SKM-1 treated with dmso at 0.1 percent for 144 hours (cell line): ENCODE data around the gene GIGYF2.

Experiments
- DNase-seq: peaks from one replicate; lab custom pipeline; 2025; ENCODE audit not compliant: unreplicated experiment; lab: John Stamatoyannopoulos, UW

GIGYF2 gene

DNA sequence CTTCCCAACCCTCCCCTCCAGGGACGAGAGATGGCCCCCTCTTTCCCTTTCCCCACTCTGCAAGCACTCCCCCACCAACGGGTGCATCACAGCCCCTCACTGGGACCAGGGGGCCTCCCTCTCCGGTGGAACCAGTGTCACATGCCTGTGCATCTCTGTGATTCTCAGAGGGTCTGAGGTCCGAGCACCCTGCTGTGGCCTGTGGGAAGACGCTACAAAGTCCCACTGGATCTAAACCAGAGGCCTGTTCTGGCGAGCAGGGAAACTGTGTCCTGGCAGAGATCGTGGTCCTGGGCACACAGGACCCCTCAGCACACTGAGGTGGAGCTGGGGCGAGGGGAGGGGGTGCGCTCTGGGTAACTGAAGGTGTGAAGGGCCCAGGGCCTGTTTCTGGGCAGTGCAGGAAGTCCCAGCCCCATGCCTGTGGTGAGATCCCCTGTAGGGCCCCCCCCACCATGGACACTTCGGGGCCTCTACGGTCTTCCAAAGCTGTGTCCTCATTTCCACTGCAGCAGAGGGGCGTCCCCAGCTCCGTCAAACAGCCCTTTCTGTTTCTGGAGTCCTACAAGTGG, 180.9 kb downstream of the GIGYF2 start:
- no peak for DNase-seq

DNA sequence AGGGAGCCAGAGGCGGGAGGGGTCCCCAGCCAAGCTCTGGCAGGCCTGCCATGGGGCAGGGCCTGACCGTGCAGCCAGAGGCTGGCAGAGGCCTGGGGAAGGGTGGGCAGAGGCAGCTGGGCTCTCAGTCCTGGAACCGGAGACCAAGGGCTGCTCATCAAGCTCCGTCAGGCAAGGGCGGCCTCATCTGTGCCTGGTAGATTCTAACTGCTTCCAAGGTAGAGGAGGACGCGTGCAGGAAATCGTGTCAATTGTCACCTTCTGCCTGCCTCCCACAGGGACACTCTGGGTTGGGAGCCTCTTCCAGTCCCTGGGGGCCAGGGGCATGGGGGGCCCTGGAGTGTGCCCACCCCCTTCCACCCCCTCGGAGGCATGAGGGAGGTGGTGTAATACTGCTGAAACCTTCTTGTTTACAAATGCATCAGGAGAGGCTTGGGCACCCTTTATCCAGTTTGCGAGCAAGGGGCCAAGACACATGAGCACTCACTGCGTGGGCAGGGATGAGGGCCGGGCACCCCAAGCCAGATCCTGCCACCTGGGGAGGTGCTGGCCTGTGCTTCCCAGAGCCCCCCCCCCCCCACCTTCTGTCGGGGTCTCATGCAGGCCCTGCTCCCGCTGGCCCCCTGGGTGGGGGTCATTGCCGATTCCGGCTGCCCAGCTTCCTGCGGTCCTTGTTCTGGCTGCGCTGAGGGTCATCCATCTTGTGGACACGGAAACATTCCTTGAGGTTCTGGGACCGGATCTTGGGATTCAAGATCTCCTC, 181.9 kb downstream of the GIGYF2 start:
- DNase-seq: no peak

DNA sequence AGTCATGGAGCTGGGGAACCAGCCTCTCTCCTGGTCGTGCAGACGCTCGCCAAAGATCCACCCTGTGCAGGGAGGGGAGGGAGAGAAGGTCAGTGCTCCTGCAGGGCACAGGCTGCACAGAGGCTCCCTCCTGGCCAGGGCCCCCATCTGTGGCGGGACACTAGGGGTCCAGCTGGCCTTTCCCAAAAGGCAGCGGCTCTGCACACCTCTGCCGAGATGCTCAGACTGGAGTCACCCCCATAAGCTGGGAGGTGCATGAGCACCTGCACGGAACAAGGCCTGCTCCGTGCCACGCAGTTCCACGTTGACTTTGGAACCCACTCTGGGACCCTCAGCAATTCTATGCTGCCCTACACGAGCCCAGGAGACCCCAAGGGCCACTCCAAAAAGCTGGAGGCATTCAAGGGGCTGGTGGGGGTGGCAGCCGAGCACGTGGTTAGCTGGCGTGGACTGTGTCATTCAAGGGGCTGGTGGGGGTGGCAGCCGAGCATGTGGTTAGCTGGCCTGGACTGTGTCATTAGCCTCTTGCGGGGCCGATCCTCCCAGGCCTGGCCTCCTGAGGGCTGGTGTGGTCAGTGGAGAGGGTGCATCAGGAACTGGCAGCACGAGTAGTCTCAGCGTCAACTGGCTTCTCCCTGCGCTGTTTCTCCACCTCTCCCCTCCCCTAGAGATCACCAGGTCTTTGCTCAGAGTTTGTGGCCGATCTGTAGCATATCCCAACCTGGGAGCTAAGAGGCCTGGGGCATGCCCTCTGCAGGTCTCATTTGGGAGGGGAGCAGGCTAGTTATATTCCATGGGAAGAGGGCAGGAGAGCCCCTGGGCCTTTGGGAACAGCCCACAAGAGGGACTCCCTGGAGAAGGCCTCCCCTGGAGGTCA, 182.7 kb downstream of the GIGYF2 start:
- no peak for DNase-seq

DNA sequence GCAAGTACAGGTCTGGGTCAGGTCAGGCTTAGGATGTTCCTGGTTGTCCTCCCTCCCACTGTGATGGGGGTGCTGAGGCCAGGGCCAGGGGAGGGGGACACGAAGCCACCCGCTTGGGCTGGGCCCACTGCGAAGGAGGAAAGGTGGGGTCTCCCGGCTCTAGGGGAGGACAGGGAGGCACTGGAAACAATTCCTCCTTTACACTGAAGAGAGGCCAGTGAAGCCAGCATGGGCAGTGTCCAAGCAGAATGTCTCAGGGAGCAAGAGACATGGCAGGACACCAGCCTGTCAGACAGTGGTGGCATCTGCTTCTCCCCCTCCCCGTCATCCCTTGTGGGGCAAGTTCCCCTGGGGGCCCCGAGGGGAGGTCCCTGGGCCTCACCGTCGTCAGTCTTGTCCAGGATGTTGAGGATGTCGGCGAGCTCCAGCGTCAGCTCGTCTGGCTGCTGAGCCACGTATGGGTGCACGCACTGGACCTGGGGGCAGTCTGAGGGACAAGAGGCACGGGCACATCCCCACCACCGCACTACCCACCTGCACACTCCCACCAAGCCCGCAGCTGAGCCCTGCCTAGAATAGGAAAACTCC, 183.7 kb downstream of the GIGYF2 start:
- DNase-seq: no peak

DNA sequence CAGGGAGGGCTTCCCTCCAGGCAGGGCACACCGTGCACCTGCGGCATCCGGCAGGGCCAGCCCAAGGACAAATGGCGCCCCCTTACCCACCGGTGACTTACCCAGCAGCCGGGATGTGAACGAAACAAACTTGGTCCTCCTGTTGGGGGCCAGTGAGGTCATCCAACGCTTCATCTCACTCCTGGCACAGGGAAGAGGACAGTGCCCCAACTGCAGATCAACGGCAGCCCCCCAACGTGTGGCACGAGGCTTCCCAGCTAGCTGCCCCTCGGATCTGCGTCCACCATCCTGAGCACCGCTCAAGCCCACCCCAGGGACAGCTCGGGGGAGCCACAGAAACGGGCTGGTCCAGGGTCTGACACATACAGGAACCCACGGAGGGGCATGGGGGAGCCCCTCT, 185.0 kb downstream of the GIGYF2 start:
- DNase-seq: no peak

DNA sequence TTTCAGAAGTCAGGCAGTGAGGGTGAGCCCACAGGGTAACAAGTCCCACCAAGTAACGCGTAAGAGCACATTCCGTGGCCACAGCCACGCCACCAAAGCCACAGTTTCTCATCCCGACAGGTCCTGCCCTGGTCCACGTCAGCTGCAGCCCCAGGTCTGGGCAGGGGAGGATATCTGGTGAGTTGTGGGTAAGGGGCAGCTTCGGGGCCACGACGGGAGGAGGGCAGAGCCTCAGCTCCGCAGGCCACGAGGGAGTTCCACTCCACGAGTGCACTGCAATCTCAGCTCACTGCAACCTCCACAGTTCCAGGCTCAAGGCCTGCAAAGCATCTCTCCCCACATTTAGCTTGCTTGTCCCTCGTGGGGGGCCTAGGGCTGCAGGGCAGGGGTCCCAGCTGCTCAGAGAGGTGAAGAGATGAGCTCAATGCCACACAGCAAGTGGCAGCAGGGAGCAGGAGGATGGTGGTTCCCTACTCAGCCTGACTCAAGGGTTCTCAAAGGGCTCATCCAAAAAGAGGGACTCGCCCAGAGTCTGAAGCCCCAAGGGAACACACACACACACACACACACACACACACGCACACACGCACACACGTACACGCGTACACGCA, 185.5 kb downstream of the GIGYF2 start:
- no peak for DNase-seq

DNA sequence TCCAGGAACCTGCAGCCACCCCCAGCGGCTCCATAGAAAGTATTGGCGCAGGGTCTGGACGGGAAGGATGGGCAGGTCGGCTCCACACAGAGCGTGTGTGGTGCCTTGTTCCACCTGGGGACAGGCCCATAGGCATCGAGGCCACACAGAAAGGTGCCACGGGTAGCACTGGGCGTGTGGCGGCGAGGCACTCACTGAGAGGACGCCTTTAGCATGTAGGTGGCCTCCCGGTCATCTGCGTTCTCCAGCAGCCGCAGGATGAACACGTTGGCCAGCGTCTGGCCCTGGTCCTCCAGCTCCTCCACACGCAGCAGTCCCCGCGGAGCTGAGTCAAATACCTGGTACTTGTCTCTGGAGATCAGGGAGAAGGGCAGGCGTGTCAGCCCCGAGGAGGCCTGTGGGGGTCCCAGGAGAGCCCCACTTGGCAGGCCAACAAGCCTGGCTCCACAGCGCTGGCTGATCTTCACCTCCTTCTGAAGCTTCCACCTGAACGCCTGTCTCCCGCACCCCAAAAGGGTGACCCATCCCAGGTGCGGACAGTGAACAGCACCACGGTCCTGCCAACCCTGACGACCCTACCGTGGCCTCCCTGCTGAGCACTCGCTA, 186.1 kb downstream of the GIGYF2 start:
- no peak for DNase-seq

DNA sequence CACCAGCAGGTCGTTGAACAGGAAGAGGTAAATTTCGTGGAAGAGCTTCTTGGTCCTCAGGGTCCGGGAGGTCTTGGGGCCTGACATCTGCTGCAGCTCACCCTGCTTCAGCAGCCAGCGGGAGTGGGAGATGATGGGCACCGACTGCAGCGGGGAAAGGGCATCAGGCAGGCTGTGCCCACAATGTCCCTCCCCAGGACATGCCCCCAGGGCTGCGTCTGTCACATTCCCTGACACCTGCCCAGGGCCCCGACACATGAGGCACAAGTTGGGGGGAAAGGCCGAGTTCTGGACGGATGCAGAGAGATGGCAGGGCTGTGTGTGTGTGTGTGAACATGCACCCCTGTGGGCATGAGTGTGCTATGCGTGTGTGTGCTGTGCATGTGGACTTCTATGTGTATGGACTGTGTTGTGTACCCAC, 186.9 kb downstream of the GIGYF2 start:
- no peak for DNase-seq

DNA sequence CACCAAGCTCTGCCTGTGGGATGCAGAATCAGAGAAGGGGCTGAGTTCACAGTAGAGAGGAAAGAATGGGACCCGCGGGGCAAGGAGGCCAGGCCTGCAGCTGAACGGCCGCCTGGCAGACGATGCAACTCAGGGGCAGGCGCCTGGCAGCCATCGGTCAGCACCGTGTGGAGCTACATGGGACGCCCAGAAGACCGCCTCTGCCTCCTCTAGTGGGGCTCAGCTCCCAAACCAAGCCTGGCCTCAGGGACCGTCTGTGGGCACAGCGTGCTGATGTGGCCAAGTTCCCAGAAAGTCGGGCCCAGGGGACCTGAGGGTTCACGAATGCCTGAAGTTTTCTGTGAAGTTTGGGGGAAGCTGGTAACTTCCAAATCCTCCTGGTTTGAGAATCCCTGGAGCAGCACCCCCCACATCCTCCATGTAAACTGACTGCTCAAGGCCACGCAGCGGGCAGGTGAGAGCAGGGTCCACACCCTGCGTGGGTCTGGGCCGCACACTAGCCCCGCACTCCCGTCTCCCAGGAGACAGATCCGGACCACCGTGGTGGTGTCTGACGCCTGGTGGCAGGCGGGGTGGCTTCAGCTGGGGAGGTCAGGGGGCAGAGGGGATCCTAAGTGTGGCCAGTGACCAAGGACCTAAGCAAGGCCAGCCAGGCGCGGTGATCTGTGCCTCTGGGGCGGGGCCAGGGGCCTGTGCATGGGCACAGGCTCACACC, 187.6 kb downstream of the GIGYF2 start:
- no peak for DNase-seq

DNA sequence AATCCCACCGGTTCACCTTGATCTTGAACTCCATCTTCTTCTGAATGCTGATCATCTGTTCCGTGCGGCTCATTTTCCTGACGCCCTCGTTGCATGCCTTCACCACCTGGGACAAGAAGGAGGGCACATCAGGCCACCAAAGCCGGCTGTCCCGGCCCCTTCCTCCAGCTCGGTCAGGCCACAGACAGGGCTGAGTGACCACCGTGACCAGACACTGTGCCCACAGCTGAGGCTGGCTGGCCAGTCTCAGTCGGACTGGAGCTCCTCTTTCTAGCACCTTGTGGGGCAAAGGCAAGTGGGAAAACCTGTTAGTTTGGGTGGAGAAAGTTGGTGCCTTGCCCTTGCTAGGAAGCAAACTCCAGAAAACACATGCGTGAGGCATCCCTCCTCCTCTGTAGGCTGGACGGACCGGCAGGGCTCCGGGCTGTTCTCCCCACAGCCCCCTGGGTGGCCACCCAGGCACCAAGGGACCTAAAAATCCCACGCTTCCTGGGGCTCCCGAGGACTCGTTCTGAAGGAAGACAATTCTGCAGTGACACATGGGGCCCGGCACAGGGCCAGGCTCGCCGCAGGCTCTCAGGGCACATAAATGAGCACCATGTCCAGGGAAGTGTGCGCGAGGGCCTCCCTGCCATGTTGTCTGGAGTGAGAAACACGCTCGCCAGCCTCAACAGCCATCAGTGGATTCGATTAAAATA, 188.3 kb downstream of the GIGYF2 start:
- no peak for DNase-seq

DNA sequence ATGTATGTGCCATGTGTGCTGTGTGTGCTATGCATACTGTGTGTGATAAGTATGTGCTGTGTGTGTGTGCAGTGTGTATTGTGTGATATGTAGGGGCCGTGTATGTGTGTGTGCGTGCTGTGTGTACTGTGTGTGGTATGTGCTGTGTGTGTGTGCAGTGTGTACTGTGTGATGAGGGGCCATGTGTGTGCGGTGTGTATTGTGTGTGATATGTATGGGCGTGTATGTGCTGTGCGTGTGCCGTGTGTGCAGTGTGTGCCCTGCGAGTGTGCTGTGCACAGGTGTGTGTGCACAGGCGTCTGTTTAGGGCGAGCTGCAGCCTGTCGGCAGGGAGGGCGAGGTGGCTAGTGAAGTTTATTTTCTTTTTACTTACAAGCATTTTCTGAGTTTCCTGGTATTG, 189.0 kb downstream of the GIGYF2 start:
- DNase-seq: no peak

DNA sequence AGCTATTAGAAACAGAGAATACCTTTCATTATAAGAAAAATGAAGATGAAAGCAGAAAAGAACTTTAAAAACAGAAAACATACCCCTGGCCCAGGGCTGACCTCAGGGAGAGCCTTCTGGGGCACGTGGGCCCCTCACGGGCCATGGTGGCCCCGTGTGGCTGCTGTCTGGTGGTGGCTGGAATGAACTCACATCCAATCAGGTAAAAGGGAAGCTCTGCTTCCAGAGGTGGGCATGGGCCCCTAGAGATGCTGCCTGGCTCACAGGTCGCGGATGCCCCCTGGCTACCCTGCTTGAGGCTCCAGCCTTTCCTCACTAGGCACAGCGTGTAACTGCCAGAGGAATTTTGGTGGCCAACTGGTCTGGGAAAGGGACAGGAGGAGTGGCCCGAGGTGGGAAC, 189.5 kb downstream of the GIGYF2 start:
- no peak for DNase-seq

DNA sequence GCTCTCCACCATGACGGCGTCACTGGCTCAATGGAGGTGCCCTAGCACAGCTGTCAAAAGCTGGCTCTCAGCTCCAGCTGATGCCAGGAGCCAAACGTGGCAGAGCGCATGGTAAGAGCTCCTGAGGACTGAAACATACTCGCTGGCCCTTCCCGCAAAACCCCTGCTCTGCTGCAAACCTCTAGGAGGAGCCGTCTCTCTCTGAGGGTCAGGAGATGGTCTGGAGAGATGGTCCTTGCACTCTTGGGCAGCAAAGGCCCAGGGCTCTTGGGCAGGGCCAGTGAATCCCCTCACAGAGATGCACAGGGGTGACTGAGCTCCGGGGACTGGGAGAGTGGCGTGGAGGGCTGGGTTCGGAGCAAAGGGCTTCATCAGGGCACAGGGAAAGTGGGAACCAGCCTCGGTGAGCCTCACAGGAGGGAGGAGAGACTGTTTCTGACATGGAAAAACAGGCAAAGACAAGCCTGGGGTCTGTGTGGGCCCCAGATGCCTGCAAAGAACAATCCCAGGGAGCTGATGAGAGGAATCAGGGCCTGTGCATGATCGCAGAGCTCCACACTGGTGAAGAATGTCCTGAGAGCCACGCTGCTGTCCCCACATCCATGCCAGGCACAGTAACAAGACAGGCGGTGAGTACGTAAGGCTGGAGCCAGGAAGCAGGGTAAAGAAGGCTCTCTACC, 190.2 kb downstream of the GIGYF2 start:
- DNase-seq: no peak

DNA sequence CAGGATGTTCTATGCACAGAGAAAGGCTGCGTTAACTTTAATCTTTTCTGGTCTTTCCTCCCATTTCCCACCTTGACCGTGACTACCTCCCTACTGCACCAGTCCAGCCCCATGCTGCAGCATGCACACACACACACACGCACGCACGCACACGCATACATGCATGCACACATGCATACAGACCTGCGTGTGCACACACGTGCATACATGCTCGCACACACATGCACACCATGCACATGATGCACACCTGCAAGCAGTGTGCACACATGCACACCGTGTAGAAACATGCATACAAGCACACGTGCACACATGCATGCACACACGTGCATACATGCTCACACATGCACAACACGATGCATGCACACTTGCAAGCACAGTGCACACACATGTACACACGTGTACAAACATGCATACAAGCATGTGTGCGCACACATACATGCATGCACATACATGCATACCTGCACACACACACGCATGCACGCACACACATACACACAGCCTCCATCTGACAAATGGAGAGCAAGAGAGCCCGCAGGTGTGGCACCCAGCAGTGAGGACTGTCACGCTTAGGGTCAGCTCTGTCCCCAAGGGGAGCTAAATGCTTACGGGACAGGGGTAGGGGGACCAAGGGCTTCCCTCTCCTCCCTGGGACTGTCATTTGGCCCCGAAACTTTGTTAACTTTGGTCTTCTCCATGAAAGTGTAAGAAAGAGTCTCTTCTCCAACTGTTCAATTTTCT, 191.1 kb downstream of the GIGYF2 start:
- no peak for DNase-seq

DNA sequence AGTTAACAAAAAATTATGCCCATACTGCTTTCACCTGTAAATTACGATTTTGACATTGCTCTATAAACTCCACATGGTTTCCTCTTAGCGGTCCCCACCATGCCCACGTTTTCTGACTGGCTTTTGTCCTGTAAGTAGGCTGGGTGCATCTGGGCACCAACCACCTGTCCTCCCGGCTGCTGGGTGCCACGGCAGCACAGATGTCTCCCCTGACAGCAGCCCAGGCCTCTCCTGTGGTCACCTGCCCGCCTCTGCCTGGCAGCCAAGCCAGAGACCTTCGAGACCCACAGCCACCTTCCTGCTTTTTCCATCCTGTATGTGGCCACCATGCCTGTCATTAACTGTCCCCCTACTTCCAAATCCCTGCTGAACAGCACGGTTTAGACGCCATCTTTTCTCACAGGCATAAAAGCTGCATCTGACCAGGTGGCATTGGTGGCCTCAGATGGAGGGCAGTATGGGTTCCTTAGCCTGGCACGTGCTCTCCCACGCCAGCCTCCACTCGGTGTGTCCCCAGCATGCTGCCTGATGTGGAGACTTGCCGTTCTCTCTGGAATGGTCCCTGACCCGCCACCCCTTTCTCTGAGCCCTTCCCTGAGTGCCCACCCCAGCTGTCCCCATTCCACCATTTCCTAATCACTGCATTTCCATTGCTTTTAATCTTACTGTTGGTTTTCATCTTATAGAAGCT, 191.9 kb downstream of the GIGYF2 start:
- DNase-seq: no peak

DNA sequence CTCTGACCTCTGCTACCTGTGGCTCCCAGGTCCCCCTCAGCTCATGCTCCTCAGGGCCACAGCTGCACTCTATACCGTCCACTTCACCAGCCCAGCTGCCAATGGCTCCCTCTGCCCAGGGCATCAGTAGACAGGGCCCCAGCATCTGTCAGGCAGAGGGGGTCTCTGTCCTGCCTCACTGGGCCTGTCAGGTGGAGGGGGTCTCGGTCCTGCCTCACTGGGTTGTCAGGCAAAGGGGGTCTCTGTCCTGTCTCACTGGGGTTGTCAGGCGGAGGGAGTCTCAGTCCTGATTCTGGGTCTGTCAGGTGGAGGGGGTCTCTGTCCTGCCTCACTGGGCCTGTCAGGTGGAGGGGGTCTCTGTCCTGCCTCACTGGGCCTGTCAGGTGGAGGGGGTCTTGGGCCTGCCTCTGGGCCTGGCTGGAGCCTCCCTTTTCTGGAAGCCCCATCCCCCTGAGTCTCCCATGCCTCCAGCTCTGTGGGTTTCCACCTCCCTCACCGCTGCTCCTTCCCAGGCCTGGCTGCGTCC, 192.8 kb downstream of the GIGYF2 start:
- DNase-seq: no peak

DNA sequence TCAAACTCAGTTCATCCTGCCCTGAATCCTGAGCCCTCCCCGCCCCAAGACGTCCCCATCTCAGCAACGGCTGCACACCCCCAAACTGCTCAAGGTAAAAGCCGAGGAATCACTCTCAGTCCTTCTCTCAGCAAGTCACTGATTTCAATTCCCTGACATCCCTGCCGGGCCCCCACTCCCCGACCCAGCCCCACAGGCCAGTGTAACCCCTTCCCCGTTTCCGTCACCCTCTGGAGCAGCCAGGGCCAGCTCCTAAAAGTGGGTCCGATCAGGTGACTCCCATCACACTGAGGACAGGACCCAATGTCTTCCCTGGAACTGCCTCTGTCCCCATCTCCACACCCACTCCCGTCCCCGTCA, 193.4 kb downstream of the GIGYF2 start:
- no peak for DNase-seq
